IMR-90 (cell line): ENCODE results near the gene OSBPL9.

ENCODE experiments used
- BHLHE40 ChIP-seq: fragments of 150-350 bp; IDR thresholded peaks from 2 replicates; pipeline ENCODE4 v1.6.1; 2016; ENCODE audit warnings: mild to moderate bottlenecking, low read depth, low read length
- CEBPB ChIP-seq: IDR thresholded peaks from 2 replicates; pipeline ENCODE4 v1.6.1; 2012; ENCODE audit warnings: low read depth, low read length, improper control_type of control experiment
- CTCF ChIP-seq: conservative IDR thresholded peaks from 2 replicates; pipeline ENCODE4 v1.5.1; 2012; ENCODE audit warnings: mild to moderate bottlenecking, low read depth, low read length, improper control_type of control experiment
- FOS ChIP-seq: fragments of 150-350 bp; IDR thresholded peaks from 2 replicates; pipeline ENCODE4 v1.6.1; 2016; ENCODE audit warnings: low read depth, low read length
- MAFK ChIP-seq: IDR thresholded peaks from 2 replicates; pipeline ENCODE4 v1.6.1; 2012; ENCODE audit warnings: low read depth, low read length, improper control_type of control experiment
- MAZ ChIP-seq: IDR thresholded peaks from 2 replicates; pipeline ENCODE4 v1.6.1; 2012; ENCODE audit warnings: low read depth, mild to moderate bottlenecking, low read length, improper control_type of control experiment, moderate library complexity, borderline replicate concordance
- NFE2L2 ChIP-seq: fragments of 150-350 bp; IDR thresholded peaks from 2 replicates; pipeline ENCODE4 v1.6.1; 2016; ENCODE audit warnings: low read depth, mild to moderate bottlenecking, low read length
- POLR2A ChIP-seq: IDR thresholded peaks from 2 replicates; pipeline ENCODE4 v1.6.1; 2012; ENCODE audit warnings: mild to moderate bottlenecking, low read depth, low read length
- RAD21 ChIP-seq: IDR thresholded peaks from 2 replicates; pipeline ENCODE4 v1.6.1; 2012; ENCODE audit warnings: low read length, improper control_type of control experiment
- RCOR1 ChIP-seq: IDR thresholded peaks from 2 replicates; pipeline ENCODE4 v1.6.1; 2012; ENCODE audit warnings: mild to moderate bottlenecking, low read length, improper control_type of control experiment; ENCODE audit not compliant: insufficient replicate concordance
- RFX5 ChIP-seq: IDR thresholded peaks from 2 replicates; pipeline ENCODE4 v1.8.0; 2012; ENCODE audit warnings: low read depth, mild to moderate bottlenecking, low read length, moderate library complexity
- SMC3 ChIP-seq: fragments of 150-350 bp; IDR thresholded peaks from 2 replicates; pipeline ENCODE4 v1.6.1; 2016; ENCODE audit warnings: low read depth, mild to moderate bottlenecking, antibody characterized with exemption, low read length, moderate library complexity
- TF ChIP-seq, protein P1 (sequence below): fragments of 150-350 bp; IDR thresholded peaks from 2 replicates; pipeline ENCODE4 v1.6.1; 2017; ENCODE audit warnings: mild to moderate bottlenecking, antibody characterized with exemption, low read length, low read depth
- TF ChIP-seq, protein P2 (sequence below): fragments of 150-350 bp; IDR thresholded peaks from 2 replicates; pipeline ENCODE4 v1.6.1; 2016; ENCODE audit warnings: low read depth, mild to moderate bottlenecking, low read length, moderate library complexity, borderline replicate concordance

- TF ChIP-seq RAD21 = 0 out of 2 replicates have a peak, but pooled peaks have one; percentile 25
- TF ChIP-seq POLR2A = no peak
- TF ChIP-seq SMC3 = no peak
- TF ChIP-seq CTCF = no peak; the same call in 1 of the 2 replicates
- no peak for TF ChIP-seq CEBPB
- TF ChIP-seq RCOR1 = no peak
- TF ChIP-seq, protein P1, sequence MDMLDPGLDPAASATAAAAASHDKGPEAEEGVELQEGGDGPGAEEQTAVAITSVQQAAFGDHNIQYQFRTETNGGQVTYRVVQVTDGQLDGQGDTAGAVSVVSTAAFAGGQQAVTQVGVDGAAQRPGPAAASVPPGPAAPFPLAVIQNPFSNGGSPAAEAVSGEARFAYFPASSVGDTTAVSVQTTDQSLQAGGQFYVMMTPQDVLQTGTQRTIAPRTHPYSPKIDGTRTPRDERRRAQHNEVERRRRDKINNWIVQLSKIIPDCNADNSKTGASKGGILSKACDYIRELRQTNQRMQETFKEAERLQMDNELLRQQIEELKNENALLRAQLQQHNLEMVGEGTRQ = no peak
- no peak for TF ChIP-seq BHLHE40
- TF ChIP-seq MAZ = no peak
- TF ChIP-seq RFX5 = no peak
- no peak for TF ChIP-seq FOS
- TF ChIP-seq, protein P2, sequence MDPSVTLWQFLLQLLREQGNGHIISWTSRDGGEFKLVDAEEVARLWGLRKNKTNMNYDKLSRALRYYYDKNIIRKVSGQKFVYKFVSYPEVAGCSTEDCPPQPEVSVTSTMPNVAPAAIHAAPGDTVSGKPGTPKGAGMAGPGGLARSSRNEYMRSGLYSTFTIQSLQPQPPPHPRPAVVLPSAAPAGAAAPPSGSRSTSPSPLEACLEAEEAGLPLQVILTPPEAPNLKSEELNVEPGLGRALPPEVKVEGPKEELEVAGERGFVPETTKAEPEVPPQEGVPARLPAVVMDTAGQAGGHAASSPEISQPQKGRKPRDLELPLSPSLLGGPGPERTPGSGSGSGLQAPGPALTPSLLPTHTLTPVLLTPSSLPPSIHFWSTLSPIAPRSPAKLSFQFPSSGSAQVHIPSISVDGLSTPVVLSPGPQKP = no peak
- TF ChIP-seq MAFK = peak; percentile 53; the same call in 1 of the 2 replicates
- TF ChIP-seq NFE2L2 = no peak
Measured at GRCh38 chr1:51792864-51793263, 176.0 kb downstream of the OSBPL9 start.
